WTC11 (cell line): ENCODE data around the gene VEZF1.

Experiments used
- ESRRA ChIP-seq: sonication (generic); formaldehyde crosslinking; IDR thresholded peaks from 2 replicates; pipeline ENCODE4 v1.8.1; 2022; ENCODE audit warnings: mild to moderate bottlenecking, missing genetic modification reagents, borderline replicate concordance
- SMAD3 ChIP-seq: sonication (generic); formaldehyde crosslinking; IDR thresholded peaks from 2 replicates; pipeline ENCODE4 v1.8.0; 2022; ENCODE audit warnings: missing genetic modification reagents, mild to moderate bottlenecking, borderline replicate concordance
- SOX15 ChIP-seq: fragments of 250-450 bp; sonication (Bioruptor Pico); IDR thresholded peaks from 2 replicates; pipeline ENCODE4 v1.9.0; 2021; ENCODE audit warnings: mild to moderate bottlenecking
- TP53 ChIP-seq: sonication (generic); formaldehyde crosslinking; IDR thresholded peaks from 2 replicates; pipeline ENCODE4 v1.8.1; 2023; ENCODE audit warnings: mild to moderate bottlenecking, missing genetic modification reagents
- TF ChIP-seq, protein P1 (sequence below): fragments of 200-600 bp; IDR thresholded peaks from 2 replicates; pipeline ENCODE4 v1.8.0; 2022; ENCODE audit warnings: antibody characterized with exemption

DNA sequence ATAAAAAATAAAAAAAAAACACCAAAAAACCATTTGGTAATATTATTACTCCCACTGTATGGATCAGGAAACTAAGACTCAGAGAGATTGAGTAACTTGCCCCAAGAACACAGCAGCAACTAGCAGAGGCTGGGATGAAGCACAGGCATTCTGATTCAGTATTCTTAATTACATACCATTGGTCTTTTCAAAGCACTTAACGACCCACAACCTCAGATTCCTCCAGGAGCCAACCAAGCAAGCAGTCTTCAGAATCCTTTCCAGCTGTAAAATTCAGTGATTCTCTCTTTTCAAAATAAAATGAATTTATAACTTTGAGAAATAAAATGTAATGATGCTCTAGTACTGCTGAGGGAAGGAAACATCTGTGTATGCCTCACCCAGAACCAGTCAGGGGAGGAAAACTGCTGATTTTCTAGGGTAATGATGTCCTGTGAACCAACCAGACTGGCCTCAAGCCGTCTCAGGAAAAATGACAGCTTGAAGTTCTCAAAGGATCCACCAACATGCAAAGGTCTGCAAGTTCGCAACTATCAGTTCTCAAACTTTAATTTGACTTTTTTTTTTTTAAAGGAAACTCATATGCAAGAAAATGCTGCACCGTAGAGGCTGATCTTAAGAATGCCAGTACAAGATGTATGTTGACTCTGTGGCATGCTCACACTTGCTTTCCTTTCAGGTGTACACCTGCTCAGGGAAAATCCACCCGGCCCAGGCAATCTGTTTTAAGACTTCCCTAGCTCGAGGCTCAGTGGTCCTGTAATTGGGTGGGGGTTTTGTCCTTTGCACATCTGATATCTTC lies 41.9 kb downstream of the VEZF1 start:
- TF ChIP-seq SMAD3 (CRISPR knock-in tag) (no peak), SOX15 (CRISPR knock-in tag) (no peak), ESRRA (CRISPR knock-in tag) (no peak), TP53 (CRISPR knock-in tag) (no peak)
- TF ChIP-seq, protein P1, sequence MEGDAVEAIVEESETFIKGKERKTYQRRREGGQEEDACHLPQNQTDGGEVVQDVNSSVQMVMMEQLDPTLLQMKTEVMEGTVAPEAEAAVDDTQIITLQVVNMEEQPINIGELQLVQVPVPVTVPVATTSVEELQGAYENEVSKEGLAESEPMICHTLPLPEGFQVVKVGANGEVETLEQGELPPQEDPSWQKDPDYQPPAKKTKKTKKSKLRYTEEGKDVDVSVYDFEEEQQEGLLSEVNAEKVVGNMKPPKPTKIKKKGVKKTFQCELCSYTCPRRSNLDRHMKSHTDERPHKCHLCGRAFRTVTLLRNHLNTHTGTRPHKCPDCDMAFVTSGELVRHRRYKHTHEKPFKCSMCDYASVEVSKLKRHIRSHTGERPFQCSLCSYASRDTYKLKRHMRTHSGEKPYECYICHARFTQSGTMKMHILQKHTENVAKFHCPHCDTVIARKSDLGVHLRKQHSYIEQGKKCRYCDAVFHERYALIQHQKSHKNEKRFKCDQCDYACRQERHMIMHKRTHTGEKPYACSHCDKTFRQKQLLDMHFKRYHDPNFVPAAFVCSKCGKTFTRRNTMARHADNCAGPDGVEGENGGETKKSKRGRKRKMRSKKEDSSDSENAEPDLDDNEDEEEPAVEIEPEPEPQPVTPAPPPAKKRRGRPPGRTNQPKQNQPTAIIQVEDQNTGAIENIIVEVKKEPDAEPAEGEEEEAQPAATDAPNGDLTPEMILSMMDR: no peak
